ENCODE measurements around the gene C16orf89.

DNA sequence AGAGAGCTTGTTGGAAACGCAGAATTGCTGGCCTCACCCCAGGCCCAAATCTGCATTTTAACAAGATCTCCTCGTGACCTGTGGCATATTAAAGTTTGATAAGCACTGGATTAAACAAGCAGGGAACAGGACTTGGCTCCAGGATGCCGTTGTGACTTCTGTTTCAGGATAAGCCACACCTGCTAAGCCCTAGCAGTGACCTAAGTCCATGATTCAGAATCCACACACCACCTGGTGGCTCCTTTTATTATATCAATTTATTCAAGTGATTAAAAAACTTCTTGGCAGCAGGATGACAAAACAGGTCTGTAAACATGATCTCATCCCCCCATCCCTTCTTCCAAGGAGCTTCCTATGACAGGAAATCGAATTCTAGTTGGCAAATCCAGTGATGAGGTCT lies 41.1 kb downstream of the C16orf89 start:
- TF ChIP-seq, protein P1, sequence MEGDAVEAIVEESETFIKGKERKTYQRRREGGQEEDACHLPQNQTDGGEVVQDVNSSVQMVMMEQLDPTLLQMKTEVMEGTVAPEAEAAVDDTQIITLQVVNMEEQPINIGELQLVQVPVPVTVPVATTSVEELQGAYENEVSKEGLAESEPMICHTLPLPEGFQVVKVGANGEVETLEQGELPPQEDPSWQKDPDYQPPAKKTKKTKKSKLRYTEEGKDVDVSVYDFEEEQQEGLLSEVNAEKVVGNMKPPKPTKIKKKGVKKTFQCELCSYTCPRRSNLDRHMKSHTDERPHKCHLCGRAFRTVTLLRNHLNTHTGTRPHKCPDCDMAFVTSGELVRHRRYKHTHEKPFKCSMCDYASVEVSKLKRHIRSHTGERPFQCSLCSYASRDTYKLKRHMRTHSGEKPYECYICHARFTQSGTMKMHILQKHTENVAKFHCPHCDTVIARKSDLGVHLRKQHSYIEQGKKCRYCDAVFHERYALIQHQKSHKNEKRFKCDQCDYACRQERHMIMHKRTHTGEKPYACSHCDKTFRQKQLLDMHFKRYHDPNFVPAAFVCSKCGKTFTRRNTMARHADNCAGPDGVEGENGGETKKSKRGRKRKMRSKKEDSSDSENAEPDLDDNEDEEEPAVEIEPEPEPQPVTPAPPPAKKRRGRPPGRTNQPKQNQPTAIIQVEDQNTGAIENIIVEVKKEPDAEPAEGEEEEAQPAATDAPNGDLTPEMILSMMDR (IDR thresholded peaks at IDR 0.05), result no peak
- no peak for TF ChIP-seq POLR2A (IDR thresholded peaks at IDR 0.05; ENCODE audit: low read depth)

Measured in esophagus muscularis mucosa (tissue), 3 donors.